HG02981 (cell line): ENCODE measurements around the gene MEDAG.

ENCODE experiments used
- ATAC-seq: cut with Tn5 transposase; IDR thresholded peaks from one replicate; pipeline ENCODE4 v1.9.1; 2021; ENCODE audit warnings: mild to moderate bottlenecking, moderate library complexity; ENCODE audit not compliant: unreplicated experiment

The MEDAG gene

GRCh38 chr13:30936971-30937370, 30.9 kb downstream of the MEDAG start:
- no peak for ATAC-seq

GRCh38 chr13:30943881-30944280, 37.8 kb downstream of the MEDAG start:
- ATAC-seq: no peak

GRCh38 chr13:30957258-30957943, 51.3 kb downstream of the MEDAG start:
- no peak for ATAC-seq

GRCh38 chr13:30959678-30960077, 53.6 kb downstream of the MEDAG start:
- ATAC-seq: no peak

- no peak for ATAC-seq
Measured at GRCh38 chr13:30963791-30964190, 57.7 kb downstream of the MEDAG start.

DNA sequence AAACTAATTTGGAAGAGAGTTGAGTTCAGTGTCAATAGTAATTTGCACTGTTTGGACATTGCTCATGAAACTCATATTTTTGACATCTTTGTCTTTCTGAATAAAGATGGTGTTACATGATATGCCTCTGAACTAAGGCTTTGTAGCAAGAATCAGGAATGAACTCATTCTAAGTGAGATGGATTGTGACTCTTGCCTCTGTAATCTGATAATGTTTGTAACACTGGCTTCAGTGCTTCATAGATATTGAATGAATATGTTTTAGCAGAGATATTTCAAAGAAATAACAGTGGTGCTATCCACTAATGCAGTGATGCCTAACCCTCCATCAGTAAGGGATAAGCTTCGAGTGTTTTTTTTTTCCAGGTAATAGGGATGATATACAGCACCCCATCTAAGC, 59.3 kb downstream of the MEDAG start:
- no peak for ATAC-seq

DNA sequence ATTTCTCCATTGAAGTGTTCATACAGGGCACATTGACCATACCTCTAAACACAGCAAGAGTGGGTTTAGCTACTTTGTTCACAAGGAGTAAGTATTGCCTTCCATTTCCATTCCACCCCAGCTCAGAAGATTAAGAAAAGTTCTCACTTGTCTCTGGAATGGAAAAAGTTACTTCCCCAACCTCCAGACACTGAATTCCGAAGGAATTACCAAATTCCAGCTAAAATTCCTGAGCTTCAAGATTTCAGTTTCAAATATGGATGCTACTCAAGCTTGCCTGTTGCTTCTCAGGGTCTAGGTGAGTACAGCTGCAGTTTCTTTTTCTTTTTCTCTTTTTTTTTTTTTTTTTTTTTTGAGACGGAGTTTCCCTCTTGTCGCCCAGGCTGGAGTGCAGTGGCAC, 60.0 kb downstream of the MEDAG start:
- ATAC-seq: no peak

GRCh38 chr13:30968846-30969245, 62.8 kb downstream of the MEDAG start:
- ATAC-seq: no peak

DNA sequence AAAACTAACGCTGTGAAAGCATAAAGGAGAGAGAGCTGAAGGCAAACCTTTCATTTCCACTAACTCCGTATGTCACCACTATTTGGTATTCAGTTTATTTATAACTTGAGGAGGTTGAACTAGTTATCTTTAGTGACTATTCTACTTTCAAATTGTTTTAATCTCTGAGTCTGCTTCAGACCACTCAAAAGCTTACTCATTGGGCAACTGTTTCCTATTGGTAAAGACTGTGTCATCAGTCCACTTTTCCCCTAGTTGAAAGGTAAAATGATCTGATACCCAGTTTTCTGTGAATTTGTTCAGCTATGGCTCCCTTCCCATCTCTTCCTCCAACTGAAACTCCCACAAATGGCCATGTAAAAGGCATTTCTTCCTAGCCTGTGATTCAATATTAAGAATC, 65.5 kb downstream of the MEDAG start:
- no peak for ATAC-seq

DNA sequence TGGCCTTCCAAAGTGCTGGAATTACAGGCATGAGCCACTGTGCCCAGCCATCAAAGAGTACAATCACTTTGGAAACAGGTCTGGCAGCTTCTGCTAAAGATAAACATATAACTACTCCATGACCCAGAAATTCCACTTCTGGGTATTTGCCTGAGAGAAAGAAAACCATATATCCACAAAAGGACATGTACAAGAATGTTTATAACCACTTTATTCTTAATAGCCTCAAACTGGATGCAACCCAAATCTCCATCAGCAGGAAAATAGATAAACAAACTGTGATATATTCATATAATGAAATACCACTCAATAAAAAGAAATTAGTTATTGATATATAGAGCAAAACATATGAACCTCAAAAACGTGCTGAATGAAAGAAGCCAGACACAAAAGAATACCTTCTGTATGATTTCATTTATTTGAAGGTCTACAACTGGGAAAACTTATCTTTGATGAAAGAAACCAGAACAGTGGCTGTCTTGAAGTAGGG, 66.9 kb downstream of the MEDAG start:
- ATAC-seq: no peak

- ATAC-seq: no peak
Measured at GRCh38 chr13:30974350-30974749, 68.3 kb downstream of the MEDAG start.
